NCI-H524 treated with DMSO at 0.1 percent for 48 hours (cell line): ENCODE measurements around the gene CAST.
"Not testable (repeated sequence)": the region's sequence is repeated elsewhere in the genome, so short reads cannot be mapped to it uniquely, and the experiment has no call there.

ENCODE experiments used
- DNase-seq: peaks from one replicate; lab custom pipeline; 2025; lab: John Stamatoyannopoulos, UW

CAST gene

GRCh38 chr5:96780626-96781025 lies 118.5 kb downstream of the CAST start:
- DNase-seq, result no peak

- no peak for DNase-seq
Observed at GRCh38 chr5:96781031-96781971, 119.1 kb downstream of the CAST start.

GRCh38 chr5:96783326-96783725 lies 121.2 kb downstream of the CAST start:
- no peak for DNase-seq

- DNase-seq, result no peak
Observed at GRCh38 chr5:96785326-96786109, 123.3 kb downstream of the CAST start.

GRCh38 chr5:96788112-96788749 lies 126.1 kb downstream of the CAST start:
- DNase-seq, result no peak

GRCh38 chr5:96789794-96790330 lies 127.7 kb downstream of the CAST start:
- no peak for DNase-seq

GRCh38 chr5:96790961-96791504 lies 128.9 kb downstream of the CAST start:
- no peak for DNase-seq

- no peak for DNase-seq
Observed at GRCh38 chr5:96794757-96795156, 132.6 kb downstream of the CAST start.

GRCh38 chr5:96795626-96796025 lies 133.4 kb downstream of the CAST start:
- DNase-seq, result no peak

- DNase-seq, result no peak
Observed at GRCh38 chr5:96796434-96796833, 134.3 kb downstream of the CAST start.

- DNase-seq, result not testable (repeated sequence)
Observed at GRCh38 chr5:96801718-96802117, 139.5 kb downstream of the CAST start.

GRCh38 chr5:96807075-96807654 lies 145.0 kb downstream of the CAST start:
- peak; percentile 43 for DNase-seq

GRCh38 chr5:96808541-96808828 lies 146.3 kb downstream of the CAST start:
- no peak for DNase-seq

- DNase-seq, result no peak
Observed at GRCh38 chr5:96808868-96809558, 146.8 kb downstream of the CAST start.

- DNase-seq, result no peak
Observed at GRCh38 chr5:96809921-96810320, 147.7 kb downstream of the CAST start.

GRCh38 chr5:96812851-96813250 lies 150.7 kb downstream of the CAST start:
- no peak for DNase-seq

- no peak for DNase-seq
Observed at GRCh38 chr5:96814041-96814440, 151.9 kb downstream of the CAST start.

GRCh38 chr5:96816411-96816939 lies 154.3 kb downstream of the CAST start:
- DNase-seq, result no peak

GRCh38 chr5:96816991-96817390 lies 154.8 kb downstream of the CAST start:
- no peak for DNase-seq

GRCh38 chr5:96817506-96817905 lies 155.3 kb downstream of the CAST start:
- DNase-seq, result no peak
